Mucosa of descending colon (tissue), 3 donors: ENCODE data around the gene HS3ST2. TPM values are rescaled to one million over a fixed set of nuclear protein-coding genes. Genes with fewer than 3 reads are reported as not detected.

Experiments used
- ATAC-seq: fragments of 200-7000 bp; cut with Tn5 transposase; one replicate; pipeline ENCODE4 v1.9.1; 2020; ENCODE audit warnings: mild to moderate bottlenecking, moderate library complexity
- DNase-seq, 3 donors: peaks; one replicate each; pipeline ENCODE4 v3.0.0-alpha.2; 2020
- H3K36me3 ChIP-seq: fragments of 200-600 bp; one replicate; pipeline ENCODE4 v1.8.0; 2021; ENCODE audit warnings: low read depth, mild to moderate bottlenecking
- H3K4me1 ChIP-seq: fragments of 200-600 bp; one replicate; pipeline ENCODE4 v1.8.0; 2021; ENCODE audit warnings: low read depth, mild to moderate bottlenecking
- H3K4me3 ChIP-seq: fragments of 200-600 bp; one replicate; pipeline ENCODE4 v1.8.0; 2021; ENCODE audit warnings: mild to moderate bottlenecking
- H3K9me3 ChIP-seq: fragments of 200-600 bp; one replicate; pipeline ENCODE4 v1.8.0; 2021; ENCODE audit warnings: mild to moderate bottlenecking
- intact Hi-C, 2 donors: fragments of 100-400 bp; cut with DNase I in 1 of 2; cut with micrococcal nuclease in 1 of 2; formaldehyde crosslinking; loops; one replicate each; pipeline versions ENCODE4 v1.11.0 to v1.11.1; 2022; cut with DNase I, micrococcal nuclease
- total RNA-seq, 3 donors: library from RNA; stranded (reverse); fragmentation: NEBNext Ultra II Directional in 2 of 3; extraction: Animal tissue kit (Norgen Biotek cat#: 25700) in 2 of 3; gene quantifications; one replicate each; pipeline versions ENCODE4 v1.2.1 to v1.2.4, GENCODE V29; 2021 to 2023
- TF ChIP-seq, protein P1 (sequence below): fragments of 200-600 bp; IDR thresholded peaks from one replicate; pipeline ENCODE4 v1.8.0; 2022; ENCODE audit warnings: antibody characterized with exemption, mild to moderate bottlenecking
- donor health status: DM: no; HTN: no; CAD: no; lungs with moderate emphysema.
- donor health status: DM: no; HTN: no; CAD: no.
- donor health status: DM: no; HTN: yes; CAD: no.

HS3ST2 gene
- total RNA-seq, 3 donors from 2014 or later: 0.20 to 1.6 (median 0.24) TPM

DNA sequence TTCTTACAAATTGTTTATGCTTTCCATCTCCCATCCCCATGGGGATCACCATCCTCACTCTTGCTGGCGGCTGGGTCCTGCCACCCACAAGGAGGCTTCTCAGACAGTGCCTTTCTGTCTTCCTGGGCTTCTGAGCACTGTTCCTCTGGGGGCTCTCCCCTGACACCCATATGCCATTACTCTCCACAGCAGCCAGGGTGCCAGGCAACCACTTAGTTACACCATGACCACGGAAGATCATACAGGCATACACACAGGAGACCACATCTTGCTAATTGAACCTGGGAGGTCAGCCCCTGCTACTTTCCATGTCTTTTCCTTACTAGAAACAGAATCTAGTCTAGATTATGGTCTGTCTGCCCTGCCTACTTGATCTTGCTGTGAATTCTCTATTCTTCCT, 27.7 kb upstream of the HS3ST2 start:
- peaks cover 6% of the 10 kb centered on the region for H3K4me1 ChIP-seq
- DNase-seq: no peak
- TF ChIP-seq, protein P1, sequence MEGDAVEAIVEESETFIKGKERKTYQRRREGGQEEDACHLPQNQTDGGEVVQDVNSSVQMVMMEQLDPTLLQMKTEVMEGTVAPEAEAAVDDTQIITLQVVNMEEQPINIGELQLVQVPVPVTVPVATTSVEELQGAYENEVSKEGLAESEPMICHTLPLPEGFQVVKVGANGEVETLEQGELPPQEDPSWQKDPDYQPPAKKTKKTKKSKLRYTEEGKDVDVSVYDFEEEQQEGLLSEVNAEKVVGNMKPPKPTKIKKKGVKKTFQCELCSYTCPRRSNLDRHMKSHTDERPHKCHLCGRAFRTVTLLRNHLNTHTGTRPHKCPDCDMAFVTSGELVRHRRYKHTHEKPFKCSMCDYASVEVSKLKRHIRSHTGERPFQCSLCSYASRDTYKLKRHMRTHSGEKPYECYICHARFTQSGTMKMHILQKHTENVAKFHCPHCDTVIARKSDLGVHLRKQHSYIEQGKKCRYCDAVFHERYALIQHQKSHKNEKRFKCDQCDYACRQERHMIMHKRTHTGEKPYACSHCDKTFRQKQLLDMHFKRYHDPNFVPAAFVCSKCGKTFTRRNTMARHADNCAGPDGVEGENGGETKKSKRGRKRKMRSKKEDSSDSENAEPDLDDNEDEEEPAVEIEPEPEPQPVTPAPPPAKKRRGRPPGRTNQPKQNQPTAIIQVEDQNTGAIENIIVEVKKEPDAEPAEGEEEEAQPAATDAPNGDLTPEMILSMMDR: no peak
- intact Hi-C loops: no loop called here
- H3K36me3 ChIP-seq: no peaks in the 10 kb centered on the region
- H3K4me3 ChIP-seq: no peak overlapping the region
- no peak for ATAC-seq
- no peaks in the 10 kb centered on the region for H3K9me3 ChIP-seq

DNA sequence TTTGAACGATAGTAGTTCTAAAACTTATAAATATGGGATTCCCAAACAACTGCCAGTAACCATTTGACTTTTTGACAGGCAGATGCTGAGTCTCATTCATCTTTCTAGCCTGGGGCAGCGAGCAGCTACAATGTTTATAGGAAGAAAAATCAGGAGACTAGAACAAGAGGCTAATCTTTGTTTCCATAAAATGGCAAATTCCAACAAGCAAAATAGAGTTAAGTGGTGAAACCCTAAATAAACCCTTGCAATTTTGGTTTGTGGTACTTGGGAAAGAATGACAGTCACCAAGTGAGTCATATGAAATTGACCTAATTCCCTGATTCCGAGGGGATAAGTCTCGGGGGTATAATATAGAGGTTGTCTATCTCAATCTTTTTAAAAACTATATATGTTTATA, 27.3 kb upstream of the HS3ST2 start:
- no peak overlapping the region for H3K4me3 ChIP-seq
- TF ChIP-seq, protein P1: no peak
- no peak for DNase-seq
- intact Hi-C loops: no loop called here
- no peaks in the 10 kb centered on the region for H3K9me3 ChIP-seq
- no peaks in the 10 kb centered on the region for H3K36me3 ChIP-seq
- no peak for ATAC-seq
- H3K4me1 ChIP-seq: peaks cover 6% of the 10 kb centered on the region

DNA sequence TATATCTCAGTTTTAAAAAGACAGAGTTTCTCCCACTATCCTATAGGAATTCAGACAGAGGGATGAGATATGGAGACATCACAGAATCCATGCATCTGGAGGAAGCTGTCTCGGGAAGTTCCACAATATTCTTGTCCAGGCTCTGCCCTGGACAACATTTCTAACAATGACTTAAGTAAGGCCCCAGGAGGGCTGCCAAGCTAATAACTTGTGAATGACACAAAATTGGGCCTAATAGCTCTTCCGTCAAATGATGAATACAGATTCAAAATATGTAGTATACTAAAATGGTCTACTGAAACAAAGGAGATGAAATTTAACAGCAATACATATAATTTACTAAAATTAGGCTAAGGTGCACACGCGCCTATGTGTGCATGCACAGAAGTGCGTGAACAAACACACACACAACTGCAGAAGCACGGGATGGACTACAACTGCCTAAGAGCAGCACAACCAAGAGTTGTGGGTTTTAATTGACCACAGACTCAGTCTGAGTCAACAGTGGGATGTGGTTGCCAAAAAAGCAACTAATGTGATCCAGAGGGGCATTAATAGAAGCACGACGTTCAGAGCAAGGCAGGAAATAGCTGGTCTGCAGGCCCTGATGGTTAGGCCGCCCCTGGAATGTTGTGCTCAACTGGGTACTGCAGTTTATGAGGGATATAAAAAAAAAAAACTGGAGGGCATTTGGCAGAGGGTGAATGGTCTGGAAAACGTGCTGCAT, 26.3 kb upstream of the HS3ST2 start:
- TF ChIP-seq, protein P1: no peak
- intact Hi-C loops: no loop called here
- no peak overlapping the region for H3K4me3 ChIP-seq
- DNase-seq: peak in 1 of 3 donors; percentile 16
- no peaks in the 10 kb centered on the region for H3K9me3 ChIP-seq
- peak; percentile 54 for ATAC-seq
- H3K4me1 ChIP-seq: peaks cover 6% of the 10 kb centered on the region
- H3K36me3 ChIP-seq: no peaks in the 10 kb centered on the region

DNA sequence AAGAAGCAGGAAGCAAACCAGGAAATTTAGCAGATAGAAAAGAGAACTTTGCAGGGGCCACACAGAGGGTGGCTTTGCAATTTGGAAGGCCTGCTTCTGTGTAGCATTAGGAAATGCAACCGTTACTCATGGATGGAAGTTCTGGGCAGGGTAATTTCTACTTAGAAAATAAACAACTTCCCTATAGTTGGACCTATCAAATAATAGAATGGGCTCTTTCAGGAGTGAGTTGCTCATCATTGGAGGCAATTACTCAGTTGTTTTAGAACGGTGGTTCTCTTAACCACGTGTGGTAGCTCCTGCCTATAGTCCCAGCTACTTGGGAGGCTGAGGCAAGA, 25.8 kb upstream of the HS3ST2 start:
- DNase-seq (no peak), ATAC-seq (no peak)
- Histone ChIP-seq H3K4me3 (no peak overlapping the region), H3K9me3 (no peaks in the 10 kb centered on the region), H3K4me1 (peaks cover 6% of the 10 kb centered on the region), H3K36me3 (no peaks in the 10 kb centered on the region)
- TF ChIP-seq, protein P1: no peak
- intact Hi-C loops: no loop called here

DNA sequence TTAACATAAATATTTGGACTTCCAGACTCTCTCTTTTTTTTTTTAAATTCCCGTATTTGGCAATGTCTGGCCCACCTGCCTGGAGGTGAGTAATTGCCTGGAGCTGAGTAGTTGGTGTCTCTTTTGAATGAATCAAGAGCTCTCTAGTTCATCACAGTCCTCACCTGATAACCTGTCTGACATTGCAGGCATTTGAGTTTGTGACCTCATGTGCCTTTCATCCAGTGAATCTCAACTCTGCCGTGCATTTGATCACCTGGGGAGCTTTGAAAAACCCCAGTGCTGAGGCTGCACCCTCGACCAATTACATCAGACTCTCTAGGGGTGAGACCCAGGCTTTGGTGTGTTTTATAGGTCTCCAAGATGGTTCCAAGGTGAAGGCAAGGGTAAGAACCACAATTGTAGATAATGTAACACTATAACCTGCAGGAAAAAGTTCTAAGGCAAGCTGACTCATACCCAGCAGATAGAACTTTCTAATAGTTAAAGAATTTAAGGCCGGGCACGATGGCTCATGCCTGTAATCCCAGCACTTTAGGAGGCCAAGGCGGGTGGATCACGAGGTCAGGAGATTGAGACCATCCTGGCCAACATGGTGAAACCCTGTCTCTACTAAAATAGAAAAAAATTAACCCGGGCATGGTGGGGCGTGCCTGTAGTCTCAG, 24.5 kb upstream of the HS3ST2 start:
- intact Hi-C loops: no loop called here
- DNase-seq (no peak), ATAC-seq (no peak)
- Histone ChIP-seq H3K4me1 (peaks cover 6% of the 10 kb centered on the region), H3K36me3 (no peaks in the 10 kb centered on the region), H3K9me3 (no peaks in the 10 kb centered on the region), H3K4me3 (no peak overlapping the region)
- TF ChIP-seq, protein P1: no peak
